K562 (cell line): ENCODE measurements around the gene EEF1A2. TPM values are rescaled to one million over a fixed set of nuclear protein-coding genes. Genes with fewer than 3 reads are reported as not detected.

ENCODE experiments used
- ATAC-seq: fragments of 200-7000 bp; cut with Tn5 transposase; 3 replicates; pipeline ENCODE4 v1.9.1; 2020; ENCODE audit warnings: moderate library complexity
- BruUV-seq: library from RNA; stranded (reverse); fragments of 400-500 nt; replicated peaks from 2 replicates; lab custom pipeline; 2021; lab: Mats Ljungman, UMichigan
- CTCF ChIA-PET: fragments of 300-600 bp; formaldehyde crosslinking; extraction: SDS; loops from one replicate; lab custom pipeline; 2021; ENCODE audit warnings: low intra/inter-chr PET ratio; lab: Yijun Ruan, JAX
- POLR2A ChIA-PET: fragments of 300-600, 350-650 bp; sonication (Branson Sonifier 250); formaldehyde crosslinking; extraction: SDS; loops from one replicate; lab custom pipeline; 2021; ENCODE audit warnings: antibody characterized with exemption, inconsistent platforms; lab: Yijun Ruan, JAX
- DNase-seq, 4 experiments: peaks; one replicate each; pipeline versions ENCODE4 v3.0.0 to v3.0.0-alpha.2; 2011 to 2018; ENCODE audit warnings: low spot score in 3 of 4, mixed read lengths in 3 of 4; ENCODE audit errors: extremely low read depth in 1 of 4
- FAIRE-seq: peaks from 2 replicates; lab custom pipeline; 2011; peaks lifted over from hg19 to GRCh38; lab: Jason Lieb, UNC
- H2AFZ ChIP-seq: 2 replicates; pipeline ENCODE4 v1.6.0; 2011; ENCODE audit warnings: low read depth, low read length, control low read depth, inconsistent platforms
- H3K27ac ChIP-seq: fragments of 200-600 bp; 3 replicates; pipeline ENCODE4 v1.8.0; 2011; ENCODE audit warnings: low read depth, mild to moderate bottlenecking, control low read depth, inconsistent platforms, low read length, moderate library complexity, mixed read lengths; ENCODE audit errors: extremely low read depth
- H3K27me3 ChIP-seq, 2 experiments: fragments of 300-600 bp in 1 of 2; 2 replicates in 1 of 2; 3 replicates in 1 of 2; pipeline versions ENCODE4 v1.6.0 to v1.8.0; 2011; ENCODE audit warnings: inconsistent platforms in 2 of 2, low read length in 2 of 2, mild to moderate bottlenecking in 1 of 2, mixed read lengths in 1 of 2, moderate library complexity in 1 of 2; ENCODE audit not compliant: control insufficient read depth in 2 of 2, insufficient read depth in 2 of 2
- H3K36me3 ChIP-seq: fragments of 300-600 bp; 3 replicates; pipeline ENCODE4 v1.8.0; 2011; ENCODE audit warnings: mild to moderate bottlenecking, low read length, inconsistent platforms; ENCODE audit not compliant: control insufficient read depth, insufficient read depth
- H3K4me1 ChIP-seq, 2 experiments: fragments of 200-600 bp in 1 of 2; replicated peaks in 1 of 2; 2 replicates in 1 of 2; 3 replicates in 1 of 2; pipeline versions ENCODE4 v1.5.1 to v1.8.0; 2011; ENCODE audit warnings: inconsistent platforms in 2 of 2, low read length in 2 of 2, mild to moderate bottlenecking in 1 of 2, mixed read lengths in 1 of 2, moderate library complexity in 1 of 2; ENCODE audit not compliant: control insufficient read depth in 2 of 2, insufficient read depth in 2 of 2
- H3K4me2 ChIP-seq: 2 replicates; pipeline ENCODE4 v1.6.1; 2011; ENCODE audit warnings: low read length, control low read depth, inconsistent platforms, mixed read lengths; ENCODE audit not compliant: insufficient read depth
- H3K4me3 ChIP-seq: fragments of 200-600 bp; sonication (generic), shearing (Covaris generic); 2 replicates; pipeline ENCODE4 v1.5.1; 2016; ENCODE audit warnings: control low read depth, inconsistent platforms
- H3K79me2 ChIP-seq: fragments of 200-600 bp; 3 replicates; pipeline ENCODE4 v1.8.0; 2011; ENCODE audit warnings: low read length, inconsistent platforms; ENCODE audit not compliant: control insufficient read depth, insufficient read depth
- H3K9ac ChIP-seq, 2 experiments: 2 replicates each; pipeline versions ENCODE4 v1.6.0 to v1.6.1; 2011; ENCODE audit warnings: low read depth in 2 of 2, low read length in 2 of 2, control low read depth in 1 of 2, inconsistent platforms in 1 of 2, mild to moderate bottlenecking in 1 of 2, mixed read lengths in 1 of 2; ENCODE audit not compliant: insufficient read depth in 1 of 2
- H3K9me1 ChIP-seq: one replicate; pipeline ENCODE4 v1.6.0; 2011; ENCODE audit warnings: inconsistent platforms, mild to moderate bottlenecking, low read length, moderate library complexity; ENCODE audit not compliant: control insufficient read depth, insufficient read depth
- H3K9me3 ChIP-seq: replicated peaks from 2 replicates; pipeline ENCODE4 v1.5.1; 2011; ENCODE audit warnings: low read depth, low read length, inconsistent platforms; ENCODE audit not compliant: control insufficient read depth, insufficient read depth
- H4K20me1 ChIP-seq: replicated peaks from 2 replicates; pipeline ENCODE4 v1.6.1; 2011; ENCODE audit warnings: low read length, inconsistent platforms, mixed read lengths; ENCODE audit not compliant: control insufficient read depth, insufficient read depth
- ATF6 ChIP-seq: sonication (generic); formaldehyde crosslinking; IDR thresholded peaks from 2 replicates; pipeline ENCODE4 v1.4.0; 2020; ENCODE audit warnings: mild to moderate bottlenecking, missing genetic modification reagents
- LCOR ChIP-seq: sonication (generic); formaldehyde crosslinking; IDR thresholded peaks from 2 replicates; pipeline ENCODE4 v1.8.0; 2022; ENCODE audit warnings: mild to moderate bottlenecking, missing genetic modification reagents
- NCOR1 ChIP-seq: fragments of 450-650 bp; IDR thresholded peaks from 2 replicates; pipeline ENCODE4 v1.6.1; 2016; ENCODE audit warnings: mild to moderate bottlenecking, moderate library complexity
- PCBP1 ChIP-seq: fragments of 200-400 bp; formaldehyde crosslinking; IDR thresholded peaks from 2 replicates; pipeline ENCODE4 v1.6.1; 2018; ENCODE audit warnings: mild to moderate bottlenecking, low read depth, low read length; ENCODE audit not compliant: poor library complexity, severe bottlenecking
- RCOR1 ChIP-seq, 2 experiments: IDR thresholded peaks; 2 replicates each; pipeline ENCODE4 v1.6.1; 2012; ENCODE audit warnings: low read depth in 2 of 2, low read length in 2 of 2, borderline replicate concordance in 1 of 2, improper control_type of control experiment in 1 of 2
- STAG1 ChIP-seq: sonication (generic); formaldehyde crosslinking; IDR thresholded peaks from 2 replicates; pipeline ENCODE4 v1.5.0; 2020; ENCODE audit warnings: missing genetic modification reagents, borderline replicate concordance
- ZBTB33 ChIP-seq: sonication (generic); formaldehyde crosslinking; IDR thresholded peaks from 2 replicates; pipeline ENCODE4 v1.8.1; 2023; ENCODE audit warnings: mild to moderate bottlenecking, missing genetic modification reagents
- WGBS: fragments of 100-300 bp; shearing (Covaris generic); methylation state at CpG from one replicate; pipeline ENCODE4 v1.1.6; 2016; ENCODE audit warnings: low coverage, mixed read lengths; ENCODE audit not compliant: insufficient coverage; ENCODE audit errors: missing lambda C conversion rate; 5-methylcytosine and 5-hydroxymethylcytosine counted together
- in situ Hi-C: fragments of 300-500 bp; cut with MboI; formaldehyde crosslinking; loops from 4 replicates; pipeline ENCODE4 v1.15.0; 2018; ENCODE audit warnings: inconsistent platforms, mixed read lengths
- intact Hi-C: fragments of 100-400 bp; cut with micrococcal nuclease; formaldehyde crosslinking; loops from 2 replicates; pipeline ENCODE4 v1.14.2; 2022
- polyA plus RNA-seq, 8 experiments: library from polyadenylated mRNA; depleted of rRNA in 4 of 8; stranded (reverse) in 5 of 8; unstranded in 3 of 8; fragments of >200 nt; fragmentation: Nextera tagmentation in 2 of 8; fragmentation: Illumina TruSeq in 1 of 8; extraction: Ambion mirVana in 2 of 8; extraction: Trizol in 1 of 8; gene quantifications; 2 replicates each; pipeline versions ENCODE4 v1.2.1 to v1.2.3, GENCODE V29; 2011 to 2014; ENCODE audit warnings: inconsistent platforms in 1 of 8, missing spikeins in 1 of 8
- total RNA-seq, 7 experiments: library from RNA; depleted of rRNA in 6 of 7; stranded (reverse); fragments of >200 nt in 6 of 7; fragmentation: Illumina TruSeq in 2 of 7; extraction: Trizol in 2 of 7; gene quantifications; 2 replicates each; pipeline versions ENCODE4 v1.2.1 to v1.2.3, GENCODE V29; 2011 to 2021; ENCODE audit warnings: low replicate concordance in 1 of 7
- TF ChIP-seq, protein P1 (sequence below): fragments of 250-450 bp; sonication (Bioruptor Pico); IDR thresholded peaks from 2 replicates; pipeline ENCODE4 v1.8.0; 2021; ENCODE audit warnings: borderline replicate concordance, mild to moderate bottlenecking, moderate library complexity; ENCODE audit not compliant: poor library complexity, severe bottlenecking

EEF1A2 gene
- total and polyA plus RNA-seq, 9 of the 15 experiments (the other 6 are each of a cell fraction or from before 2014, with no cell fraction given) = 0.04 to 29.6 (median 11.5) TPM

GRCh38 chr20:63472862-63473390 lies 26.0 kb downstream of the EEF1A2 start:
- WGBS = 5% methylated on average over 3 of the region's 13 CpGs
- no peak overlapping the region for H2AFZ ChIP-seq
- peaks cover 28 to 81% of the 10 kb centered on the region in 2 experiments; a peak in 4 of 5 replicates for H3K27me3 ChIP-seq
- no peak overlapping the region for H3K4me3 ChIP-seq
- no peaks in the 10 kb centered on the region for H3K9me3 ChIP-seq
- H3K79me2 ChIP-seq = no peaks in the 10 kb centered on the region
- no peak for FAIRE-seq
- no peak for DNase-seq
- H3K27ac ChIP-seq = no peak overlapping the region
- H3K4me2 ChIP-seq = no peak overlapping the region
- CTCF ChIA-PET = no interaction called here
- no TSS peak for BruUV-seq
- intact Hi-C loops = no loop called here
- no peak overlapping the region for H3K9ac ChIP-seq
- H4K20me1 ChIP-seq = peaks cover 18% of the 10 kb centered on the region; the same call in 1 of the 2 replicates
- in situ Hi-C loops = no loop called here
- H3K9me1 ChIP-seq = no peaks in the 10 kb centered on the region
- TF ChIP-seq, protein P1, sequence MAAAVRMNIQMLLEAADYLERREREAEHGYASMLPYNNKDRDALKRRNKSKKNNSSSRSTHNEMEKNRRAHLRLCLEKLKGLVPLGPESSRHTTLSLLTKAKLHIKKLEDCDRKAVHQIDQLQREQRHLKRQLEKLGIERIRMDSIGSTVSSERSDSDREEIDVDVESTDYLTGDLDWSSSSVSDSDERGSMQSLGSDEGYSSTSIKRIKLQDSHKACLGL (CRISPR knock-in tag) = no peak
- TF ChIP-seq LCOR (CRISPR knock-in tag) (no peak), PCBP1 (peak; percentile 94), STAG1 (CRISPR knock-in tag) (no peak), ATF6 (CRISPR knock-in tag) (no peak), NCOR1 (no peak), RCOR1 (IDR thresholded peaks at IDR 0.05; ENCODE audit: borderline replicate concordance in 1 of 2, low read depth in 2 of 2, low read length in 2 of 2) (no peak), ZBTB33 (no peak)
- POLR2A ChIA-PET = interaction anchor here (1.4 kb wide), 1 partner anchor 10 kb away, joined by 6 read pairs; no protein-coding TSS in a partner anchor
- ATAC-seq = no peak
- H3K4me1 ChIP-seq = peaks cover 0 to 30% of the 10 kb centered on the region in 2 experiments; a peak in 2 of 5 replicates
- H3K36me3 ChIP-seq = no peaks in the 10 kb centered on the region
